Articular chondrocyte of knee joint (primary cell): ENCODE results near the gene PTH1R. TPM values are rescaled to one million over a fixed set of nuclear protein-coding genes. Genes with fewer than 3 reads are reported as not detected.

Source experiments
- small RNA-seq: library from RNA; depleted of rRNA; stranded (forward); fragments of <200 nt; gene quantifications from one replicate; pipeline ENCODE3, GENCODE V24; 2012
- total RNA-seq: library from RNA; depleted of rRNA; stranded (reverse); fragments of >200 nt; gene quantifications from 2 replicates; pipeline ENCODE4 v1.2.3, GENCODE V29; 2012

PTH1R gene
- 1.8 and 3.0 TPM in 2 replicates for total RNA-seq

DNA sequence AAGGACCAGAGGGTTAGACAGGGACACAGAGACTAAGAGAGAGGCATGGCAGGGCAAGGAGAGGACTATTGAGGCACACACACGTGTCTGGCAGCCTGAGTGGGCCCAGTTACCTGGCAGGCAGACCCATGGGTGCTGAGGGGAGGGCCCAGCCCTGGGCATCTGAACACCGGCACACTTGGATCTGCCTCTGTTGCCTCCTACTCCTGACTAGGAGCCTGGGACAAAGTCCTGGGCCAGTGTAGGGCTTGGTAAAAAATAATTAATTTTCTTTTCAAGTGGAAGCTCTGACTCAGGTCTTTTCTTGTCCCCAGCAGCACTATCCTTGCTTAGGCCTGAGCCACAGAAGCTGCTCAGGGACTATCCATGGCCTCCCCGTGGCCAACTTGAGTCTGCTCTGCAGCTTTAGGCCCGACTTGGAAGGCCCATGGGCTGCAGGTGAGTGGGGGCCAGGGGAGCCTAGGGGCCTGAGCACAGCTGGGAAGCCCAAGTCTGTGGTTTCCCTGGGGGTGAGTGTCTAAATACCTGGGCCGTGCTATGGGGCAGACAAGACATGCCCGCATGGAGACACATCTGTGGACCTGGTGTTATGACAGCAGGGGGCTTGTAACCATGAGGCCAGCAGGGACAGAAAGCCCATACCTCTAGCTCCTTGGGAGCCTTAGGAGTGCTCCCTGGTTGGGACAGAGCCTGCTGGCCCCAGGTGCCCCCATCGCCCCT lies at the start of gene PTH1R:
Gene PTH1R, plus strand, starts transcription at position 316 of the 720 bp plus-strand sequence. CDS start 5,839 bp downstream, outside the sequence.

DNA sequence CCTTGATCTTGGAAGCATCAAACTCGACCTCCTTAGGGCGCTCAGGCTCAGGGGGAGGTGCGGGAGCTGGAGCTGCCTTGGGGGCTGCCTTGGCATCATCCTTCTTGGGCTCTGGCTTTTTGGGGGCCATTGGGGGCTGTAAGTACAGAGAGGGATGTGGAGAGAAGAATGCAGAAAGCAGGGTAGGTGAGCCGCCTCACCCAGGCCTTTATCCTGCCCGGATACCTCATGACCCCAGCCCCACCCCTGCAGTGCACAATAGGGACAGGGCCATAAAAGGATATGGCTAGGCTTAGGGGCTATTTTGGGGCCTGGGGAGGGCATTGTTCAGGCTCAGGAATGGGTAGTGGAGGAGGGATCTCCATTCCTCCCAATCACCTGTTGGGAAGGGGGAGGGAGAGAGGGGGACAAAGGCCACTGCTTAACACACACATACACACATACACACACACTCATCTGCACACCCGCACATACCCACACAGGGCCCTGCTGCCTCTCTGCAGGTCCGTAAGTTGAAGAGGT lies 14.2 kb upstream of the PTH1R start, which contains the start of gene MYL3:
Gene MYL3, minus strand, starts transcription at position 184 of the 522 bp plus-strand sequence. Its CDS starts 54 bp downstream, at position 130.

Small RNAs within 50 kb of the gene (small RNA-seq; reads per million reads assigned to genes)
- not detected for gene AC109583.2

Other genes starting within 250 kb of the PTH1R start
- 4.9 and 6.8 TPM in 2 replicates for gene ALS2CL, start 184.0 kb upstream of the PTH1R start, total RNA-seq
- gene TMIE, start 176.3 kb upstream of the PTH1R start, total RNA-seq: 0.26 and 0.32 TPM in 2 replicates
- gene PRSS50, start 159.9 kb upstream of the PTH1R start, total RNA-seq: under 0.01 TPM in 1 of 2 replicates, not detected in the other
- 0.65 TPM in 1 of 2 replicates, not detected in the other for gene MYL3, start 14.3 kb upstream of the PTH1R start, total RNA-seq
- 17.6 and 22.5 TPM in 2 replicates for gene CCDC12, start 99.0 kb downstream of the PTH1R start, total RNA-seq
- gene NBEAL2, start 101.9 kb downstream of the PTH1R start, total RNA-seq: 2.7 and 3.7 TPM in 2 replicates